ENCODE measurements around the gene ATP8B3. TPM values are rescaled to one million over a fixed set of nuclear protein-coding genes. Genes with fewer than 3 reads are reported as not detected.

ATP8B3 gene
- total RNA-seq, 4 donors from 2014 or later: 0.30 to 1.2 (median 0.66) TPM

GRCh38 chr19:1807695-1808394 is 4.2 kb downstream of the ATP8B3 start:
- TF ChIP-seq POLR2A (IDR thresholded peaks at IDR 0.05) (no peak), CTCF (IDR thresholded peaks at IDR 0.05) (no peak)
- WGBS, 2 donors: 49 to 63% methylated on average over 29 to 30 of the region's 30 CpGs

GRCh38 chr19:1807030-1807694 is 4.9 kb downstream of the ATP8B3 start:
- DNase-seq (ENCODE audit: low spot score in 2 of 2): no peak
- no peak overlapping the region for H3K4me3 ChIP-seq (ENCODE audit: low read depth, poor library complexity, severe bottlenecking)
- 72 to 74% methylated on average over 24 to 27 of the region's 28 CpGs for WGBS, 2 donors
- TF ChIP-seq POLR2A (IDR thresholded peaks at IDR 0.05): no peak
- no peak for TF ChIP-seq CTCF (IDR thresholded peaks at IDR 0.05)
- intact Hi-C loops (cut with DNase I; ENCODE audit: low total_unique reads): no loop called here

More at GRCh38 chr19:1807695-1808394, 4.2 kb downstream of the ATP8B3 start:
- H3K4me3 ChIP-seq (ENCODE audit: low read depth, poor library complexity, severe bottlenecking): no peak overlapping the region
- intact Hi-C loops (cut with DNase I; ENCODE audit: low total_unique reads): no loop called here
- no peak for DNase-seq (ENCODE audit: low spot score in 2 of 2)

- no peak overlapping the region for H3K4me3 ChIP-seq (ENCODE audit: low read depth, poor library complexity, severe bottlenecking)
- intact Hi-C loops (cut with DNase I; ENCODE audit: low total_unique reads): no loop called here
- no peak for DNase-seq (ENCODE audit: low spot score in 2 of 2)
- TF ChIP-seq CTCF (IDR thresholded peaks at IDR 0.05): no peak
- no peak for TF ChIP-seq POLR2A (IDR thresholded peaks at IDR 0.05)
- WGBS, 2 donors: 87 to 88% methylated on average over 44 to 45 of the region's 45 CpGs
Observed at GRCh38 chr19:1806184-1807029, 5.7 kb downstream of the ATP8B3 start.

- WGBS, 2 donors: 92 to 93% methylated on average over 21 to 23 of the region's 24 CpGs
- intact Hi-C loops (cut with DNase I; ENCODE audit: low total_unique reads): no loop called here
- no peak for DNase-seq (ENCODE audit: low spot score in 2 of 2)
- TF ChIP-seq POLR2A (IDR thresholded peaks at IDR 0.05) (no peak), CTCF (IDR thresholded peaks at IDR 0.05) (no peak)
- H3K4me3 ChIP-seq (ENCODE audit: low read depth, poor library complexity, severe bottlenecking): no peak overlapping the region
Observed at GRCh38 chr19:1805401-1806183, 6.5 kb downstream of the ATP8B3 start.

- intact Hi-C loops (cut with DNase I; ENCODE audit: low total_unique reads): no loop called here
- DNase-seq (ENCODE audit: low spot score in 2 of 2): no peak
Observed at GRCh38 chr19:1804858-1805257, 7.2 kb downstream of the ATP8B3 start.

More at GRCh38 chr19:1804858-1805257, 7.2 kb downstream of the ATP8B3 start:
- TF ChIP-seq CTCF (IDR thresholded peaks at IDR 0.05): no peak
- no peak for TF ChIP-seq POLR2A (IDR thresholded peaks at IDR 0.05)
- 91 to 92% methylated on average over 6 of the region's 6 CpGs for WGBS, 2 donors
- H3K4me3 ChIP-seq (ENCODE audit: low read depth, poor library complexity, severe bottlenecking): no peak overlapping the region
